Measurements from ENCODE around the gene KRT32.
"Not testable (repeated sequence)": the region's sequence is repeated elsewhere in the genome, so short reads cannot be mapped to it uniquely, and the experiment has no call there.

KRT32 gene

DNA sequence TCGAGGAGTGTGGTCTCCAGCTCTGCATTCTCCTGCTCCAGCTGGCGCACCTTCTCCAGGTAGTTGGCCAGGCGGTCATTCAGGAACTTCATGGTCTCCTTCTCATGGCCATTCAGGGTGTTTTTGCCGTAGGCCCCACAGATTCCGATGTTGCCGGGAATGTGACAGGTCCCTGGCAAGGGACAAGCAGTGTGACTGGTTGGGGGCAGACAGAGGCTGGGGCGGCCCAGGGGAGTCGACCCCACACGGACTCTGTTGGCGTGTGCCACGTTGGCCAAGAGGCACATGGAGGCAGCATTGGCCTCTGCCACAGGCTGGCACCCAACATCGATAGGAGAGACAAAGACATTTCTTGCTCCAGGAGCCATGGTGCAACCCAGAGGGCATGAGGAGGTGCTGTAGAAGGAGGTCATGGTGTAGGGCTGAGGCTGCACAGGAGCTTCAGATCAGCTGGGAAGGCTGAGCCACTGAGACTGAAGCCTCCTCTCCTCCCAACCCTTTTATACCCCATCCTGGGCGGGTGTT, 43.0 kb downstream of the KRT32 start, which contains the start of gene KRT37:
Gene KRT37 (minus strand): TSS at position 475 of the 525 bp plus-strand sequence. CDS start 62 bp downstream, at position 413.
- H3K4me3 ChIP-seq (ENCODE audit: low read depth, low read length), result no peak within 1 kb of the TSS
- H3K9me3 ChIP-seq (ENCODE audit: control insufficient read depth, insufficient read depth, low read length), result no peaks in the 10 kb centered on the region
- no peak within 1 kb of the TSS for H3K9ac ChIP-seq (ENCODE audit: low read depth, low read length)
- no peaks in the 10 kb centered on the region for H3K27me3 ChIP-seq (ENCODE audit: control insufficient read depth, insufficient read depth, low read length)
- H3K36me3 ChIP-seq (ENCODE audit: control insufficient read depth, insufficient read depth, low read length), result no peaks in the 10 kb centered on the region
- peaks cover 6% of the 10 kb centered on the region; the same call in 1 of the 2 replicates for H3K4me1 ChIP-seq (ENCODE audit: control insufficient read depth, insufficient read depth, low read length)
- no peak within 1 kb of the TSS for H3K27ac ChIP-seq (ENCODE audit: low read depth, low read length)

- H3K27ac ChIP-seq (ENCODE audit: low read depth, low read length); H3K9ac ChIP-seq (ENCODE audit: low read depth, low read length); H3K27me3 ChIP-seq (ENCODE audit: control insufficient read depth, insufficient read depth, low read length); H3K36me3 ChIP-seq (ENCODE audit: control insufficient read depth, insufficient read depth, low read length); H3K4me1 ChIP-seq (ENCODE audit: control insufficient read depth, insufficient read depth, low read length); H3K9me3 ChIP-seq (ENCODE audit: control insufficient read depth, insufficient read depth, low read length); H3K4me3 ChIP-seq (ENCODE audit: low read depth, low read length): not testable (repeated sequence)
Measured at GRCh38 chr17:41422586-41422985, 44.6 kb downstream of the KRT32 start.

GRCh38 chr17:41421617-41422016, 45.6 kb downstream of the KRT32 start:
- Histone ChIP-seq H3K27me3 (ENCODE audit: control insufficient read depth, insufficient read depth, low read length) (no peaks in the 10 kb centered on the region), H3K27ac (ENCODE audit: low read depth, low read length) (no peak overlapping the region), H3K4me1 (ENCODE audit: control insufficient read depth, insufficient read depth, low read length) (0 out of 2 replicates have a peak, but pooled peaks cover 3% of the 10 kb centered on the region), H3K9ac (ENCODE audit: low read depth, low read length) (no peak overlapping the region), H3K4me3 (ENCODE audit: low read depth, low read length) (no peak overlapping the region), H3K36me3 (ENCODE audit: control insufficient read depth, insufficient read depth, low read length) (no peaks in the 10 kb centered on the region), H3K9me3 (ENCODE audit: control insufficient read depth, insufficient read depth, low read length) (no peaks in the 10 kb centered on the region)

DNA sequence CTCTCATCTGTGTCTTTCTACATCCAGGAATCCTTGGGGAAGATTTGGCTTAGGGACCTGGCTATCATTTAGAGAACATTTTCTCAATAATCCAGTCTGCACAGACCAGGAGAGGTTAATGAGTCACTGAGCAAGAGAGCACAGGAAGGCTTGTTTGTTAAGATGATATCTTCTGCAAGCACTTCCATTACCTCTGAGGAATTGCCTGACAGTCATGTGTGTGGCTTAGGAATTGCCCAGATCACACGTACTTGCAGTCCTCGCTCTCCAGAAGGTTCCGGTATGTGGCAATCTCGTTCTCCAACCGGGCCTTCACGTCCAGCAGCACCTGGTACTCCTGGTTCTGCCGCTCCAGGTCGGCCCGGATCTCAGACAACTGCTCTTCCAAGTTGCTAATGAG, 46.1 kb downstream of the KRT32 start:
- Histone ChIP-seq H3K36me3 (ENCODE audit: control insufficient read depth, insufficient read depth, low read length) (no peaks in the 10 kb centered on the region), H3K27ac (ENCODE audit: low read depth, low read length) (no peak overlapping the region), H3K4me1 (ENCODE audit: control insufficient read depth, insufficient read depth, low read length) (0 out of 2 replicates have a peak, but pooled peaks cover 3% of the 10 kb centered on the region), H3K4me3 (ENCODE audit: low read depth, low read length) (no peak overlapping the region), H3K27me3 (ENCODE audit: control insufficient read depth, insufficient read depth, low read length) (no peaks in the 10 kb centered on the region), H3K9ac (ENCODE audit: low read depth, low read length) (no peak overlapping the region), H3K9me3 (ENCODE audit: control insufficient read depth, insufficient read depth, low read length) (no peaks in the 10 kb centered on the region)

DNA sequence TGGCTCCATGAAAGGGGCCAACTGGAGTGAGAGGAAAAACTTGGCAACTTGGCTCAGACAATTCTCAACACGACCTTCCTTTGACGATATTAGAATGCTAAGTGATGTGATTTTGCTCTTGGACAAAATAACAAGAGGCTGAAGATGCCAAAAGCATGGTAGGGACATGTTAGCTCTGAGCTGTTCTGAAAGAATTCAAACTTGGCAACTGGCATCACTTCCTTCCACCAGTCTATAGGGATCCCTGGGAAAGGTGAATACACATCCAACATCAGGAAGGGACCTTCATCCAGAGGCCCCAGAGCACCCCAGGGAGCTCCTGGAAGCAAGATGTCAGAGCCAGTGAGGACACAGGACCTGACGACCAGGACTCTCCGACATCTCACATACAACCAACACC, 47.1 kb downstream of the KRT32 start:
- no peaks in the 10 kb centered on the region for H3K36me3 ChIP-seq (ENCODE audit: control insufficient read depth, insufficient read depth, low read length)
- no peaks in the 10 kb centered on the region for H3K9me3 ChIP-seq (ENCODE audit: control insufficient read depth, insufficient read depth, low read length)
- no peak overlapping the region for H3K4me3 ChIP-seq (ENCODE audit: low read depth, low read length)
- no peaks in the 10 kb centered on the region for H3K27me3 ChIP-seq (ENCODE audit: control insufficient read depth, insufficient read depth, low read length)
- no peak overlapping the region for H3K9ac ChIP-seq (ENCODE audit: low read depth, low read length)
- H3K27ac ChIP-seq (ENCODE audit: low read depth, low read length), result no peak overlapping the region
- H3K4me1 ChIP-seq (ENCODE audit: control insufficient read depth, insufficient read depth, low read length), result 0 out of 2 replicates have a peak, but pooled peaks cover 3% of the 10 kb centered on the region

DNA sequence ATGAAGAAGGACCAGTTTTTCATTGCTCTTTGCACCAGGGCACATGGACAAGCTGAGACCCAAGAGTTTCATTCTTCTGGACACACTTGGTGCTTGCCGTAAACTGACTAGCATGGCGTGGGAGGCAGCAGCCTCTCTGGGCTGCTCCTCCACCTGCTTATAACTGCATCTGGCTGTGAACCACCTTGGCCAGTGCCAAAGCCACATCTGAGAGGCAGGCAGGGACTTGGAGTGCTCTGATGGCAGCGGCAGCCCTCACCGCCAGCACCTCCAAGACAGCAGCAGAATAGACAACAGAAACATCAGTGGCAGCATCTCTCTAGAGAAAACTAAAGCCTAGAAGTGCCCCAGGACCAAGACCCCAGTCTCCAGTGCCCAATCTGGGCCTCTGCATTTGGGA, 47.5 kb downstream of the KRT32 start:
- H3K36me3 ChIP-seq (ENCODE audit: control insufficient read depth, insufficient read depth, low read length), result no peaks in the 10 kb centered on the region
- H3K9me3 ChIP-seq (ENCODE audit: control insufficient read depth, insufficient read depth, low read length), result no peaks in the 10 kb centered on the region
- no peak overlapping the region for H3K4me3 ChIP-seq (ENCODE audit: low read depth, low read length)
- H3K27ac ChIP-seq (ENCODE audit: low read depth, low read length), result no peak overlapping the region
- H3K4me1 ChIP-seq (ENCODE audit: control insufficient read depth, insufficient read depth, low read length), result 0 out of 2 replicates have a peak, but pooled peaks cover 3% of the 10 kb centered on the region
- no peak overlapping the region for H3K9ac ChIP-seq (ENCODE audit: low read depth, low read length)
- no peaks in the 10 kb centered on the region for H3K27me3 ChIP-seq (ENCODE audit: control insufficient read depth, insufficient read depth, low read length)

- Histone ChIP-seq H3K27ac (ENCODE audit: low read depth, low read length) (no peak overlapping the region), H3K4me1 (ENCODE audit: control insufficient read depth, insufficient read depth, low read length) (peaks cover 10% of the 10 kb centered on the region), H3K36me3 (ENCODE audit: control insufficient read depth, insufficient read depth, low read length) (no peaks in the 10 kb centered on the region)
Measured at GRCh38 chr17:41418116-41418860, 48.9 kb downstream of the KRT32 start.

DNA sequence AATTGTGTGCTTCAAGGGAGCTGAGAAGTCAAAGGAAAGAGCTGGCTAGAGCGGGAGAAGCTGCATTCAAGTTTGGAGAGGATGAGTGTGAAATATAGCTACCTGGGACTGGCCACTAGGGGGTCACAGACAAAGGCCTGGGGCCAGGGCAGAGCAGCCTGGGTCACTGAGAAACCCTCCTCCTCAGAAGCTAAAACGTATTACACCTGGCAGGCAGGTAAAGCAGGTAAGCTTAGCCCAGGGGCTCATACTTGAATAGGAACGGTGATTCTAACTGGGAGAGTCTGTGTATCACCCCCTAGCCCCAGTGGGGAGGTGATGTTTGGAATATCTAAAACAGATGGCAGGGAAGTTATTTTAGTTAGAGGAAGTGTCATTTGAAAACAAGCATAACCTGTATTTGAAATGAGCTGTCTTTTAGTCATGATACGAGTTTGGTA, 49.6 kb downstream of the KRT32 start:
- no peaks in the 10 kb centered on the region for H3K9me3 ChIP-seq (ENCODE audit: control insufficient read depth, insufficient read depth, low read length)
- no peaks in the 10 kb centered on the region for H3K36me3 ChIP-seq (ENCODE audit: control insufficient read depth, insufficient read depth, low read length)
- H3K9ac ChIP-seq (ENCODE audit: low read depth, low read length), result no peak overlapping the region
- no peak overlapping the region for H3K4me3 ChIP-seq (ENCODE audit: low read depth, low read length)
- peaks cover 17% of the 10 kb centered on the region for H3K4me1 ChIP-seq (ENCODE audit: control insufficient read depth, insufficient read depth, low read length)
- H3K27ac ChIP-seq (ENCODE audit: low read depth, low read length), result no peak overlapping the region
- H3K27me3 ChIP-seq (ENCODE audit: control insufficient read depth, insufficient read depth, low read length), result no peaks in the 10 kb centered on the region

More at GRCh38 chr17:41418116-41418860, 48.9 kb downstream of the KRT32 start:
- H3K27me3 ChIP-seq (ENCODE audit: control insufficient read depth, insufficient read depth, low read length), result no peaks in the 10 kb centered on the region
- no peak overlapping the region for H3K4me3 ChIP-seq (ENCODE audit: low read depth, low read length)
- H3K9me3 ChIP-seq (ENCODE audit: control insufficient read depth, insufficient read depth, low read length), result no peaks in the 10 kb centered on the region
- H3K9ac ChIP-seq (ENCODE audit: low read depth, low read length), result no peak overlapping the region

- no peak overlapping the region for H3K4me3 ChIP-seq (ENCODE audit: low read depth, low read length)
- no peaks in the 10 kb centered on the region for H3K27me3 ChIP-seq (ENCODE audit: control insufficient read depth, insufficient read depth, low read length)
- no peaks in the 10 kb centered on the region for H3K9me3 ChIP-seq (ENCODE audit: control insufficient read depth, insufficient read depth, low read length)
- no peak overlapping the region for H3K9ac ChIP-seq (ENCODE audit: low read depth, low read length)
- H3K4me1 ChIP-seq (ENCODE audit: control insufficient read depth, insufficient read depth, low read length), result peaks cover 17% of the 10 kb centered on the region
- H3K36me3 ChIP-seq (ENCODE audit: control insufficient read depth, insufficient read depth, low read length), result no peaks in the 10 kb centered on the region
- H3K27ac ChIP-seq (ENCODE audit: low read depth, low read length), result no peak overlapping the region
Measured at GRCh38 chr17:41417127-41417526, 50.1 kb downstream of the KRT32 start.

DNA sequence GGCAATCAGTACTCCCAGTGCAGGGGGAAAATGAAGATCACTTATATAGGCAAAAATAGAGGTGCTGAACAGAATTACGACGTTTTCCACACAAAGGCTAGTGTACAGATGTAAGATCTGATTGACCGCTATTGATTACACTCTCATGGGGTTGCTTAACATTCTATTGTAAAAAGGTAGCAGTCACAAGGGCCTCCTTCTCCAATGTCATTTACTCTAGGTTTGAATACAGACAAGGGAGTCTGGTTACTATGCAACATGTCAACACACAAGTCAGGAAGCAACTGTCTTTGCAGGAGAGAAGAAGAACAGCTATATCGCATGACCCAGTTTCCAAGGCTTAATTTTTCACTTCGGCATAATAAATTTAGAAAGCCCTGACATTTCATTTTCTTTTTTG, 50.7 kb downstream of the KRT32 start:
- Histone ChIP-seq H3K4me3 (ENCODE audit: low read depth, low read length) (no peak overlapping the region), H3K27me3 (ENCODE audit: control insufficient read depth, insufficient read depth, low read length) (no peaks in the 10 kb centered on the region), H3K9me3 (ENCODE audit: control insufficient read depth, insufficient read depth, low read length) (no peaks in the 10 kb centered on the region), H3K36me3 (ENCODE audit: control insufficient read depth, insufficient read depth, low read length) (no peaks in the 10 kb centered on the region), H3K4me1 (ENCODE audit: control insufficient read depth, insufficient read depth, low read length) (peaks cover 17% of the 10 kb centered on the region), H3K9ac (ENCODE audit: low read depth, low read length) (no peak overlapping the region), H3K27ac (ENCODE audit: low read depth, low read length) (no peak overlapping the region)

DNA sequence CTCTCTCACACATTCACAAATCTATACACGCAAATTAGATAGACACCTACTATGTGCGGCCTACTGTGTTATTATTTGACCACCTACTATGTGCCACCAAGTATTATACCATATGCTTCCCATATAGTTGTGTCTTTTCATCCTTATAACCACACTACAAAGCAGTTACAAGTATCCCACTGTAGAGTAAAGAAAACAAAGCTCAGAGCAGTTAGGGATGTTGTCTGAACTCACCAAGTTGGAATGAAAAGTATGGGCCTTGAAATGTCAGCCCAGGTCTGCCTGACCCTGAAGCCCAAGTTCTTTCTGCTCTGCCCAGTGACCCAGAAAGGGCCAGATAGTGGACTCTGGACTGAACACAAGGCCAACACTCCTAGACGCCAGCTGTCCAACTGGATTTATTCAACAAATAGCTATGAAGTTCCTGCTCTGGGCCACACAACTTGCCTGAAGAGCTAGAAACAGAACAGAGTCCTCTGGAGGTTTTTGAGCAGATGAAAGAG, 51.3 kb downstream of the KRT32 start:
- no peak overlapping the region for H3K27ac ChIP-seq (ENCODE audit: low read depth, low read length)
- no peaks in the 10 kb centered on the region for H3K9me3 ChIP-seq (ENCODE audit: control insufficient read depth, insufficient read depth, low read length)
- H3K27me3 ChIP-seq (ENCODE audit: control insufficient read depth, insufficient read depth, low read length), result no peaks in the 10 kb centered on the region
- no peak overlapping the region for H3K9ac ChIP-seq (ENCODE audit: low read depth, low read length)
- no peak overlapping the region for H3K4me3 ChIP-seq (ENCODE audit: low read depth, low read length)
- H3K4me1 ChIP-seq (ENCODE audit: control insufficient read depth, insufficient read depth, low read length), result peaks cover 17% of the 10 kb centered on the region
- no peaks in the 10 kb centered on the region for H3K36me3 ChIP-seq (ENCODE audit: control insufficient read depth, insufficient read depth, low read length)
